ENCODE results near the gene CAMKV.

- no peak for TF ChIP-seq EZH2 (IDR thresholded peaks at IDR 0.05; ENCODE audit: insufficient read depth, low read length)
- no peak for TF ChIP-seq CTCF (IDR thresholded peaks at IDR 0.05; ENCODE audit: insufficient read depth, low read depth, low read length)
These were observed 24.0 kb downstream of the CAMKV start for GRCh38 chr3:49845694-49846093.

All from astrocyte (in vitro differentiated cells and primary cell).